Gastroesophageal sphincter (tissue), 4 donors: Measurements from ENCODE around the gene KCNMB2. TPM values are rescaled to one million over a fixed set of nuclear protein-coding genes. Genes with fewer than 3 reads are reported as not detected.

ENCODE experiments used
- ATAC-seq: fragments of 150-250 bp; one replicate; pipeline ENCODE4 v1.9.1; 2016; ENCODE audit warnings: mild to moderate bottlenecking, moderate library complexity
- H3K27ac ChIP-seq, 4 donors: fragments of 200-600 bp; sonication (generic) in 3 of 4; 1 replicate in 3 of 4; 2 replicates in 1 of 4; pipeline ENCODE4 v1.5.1; 2016 to 2019
- H3K27me3 ChIP-seq: fragments of 200-600 bp; sonication (generic); one replicate; pipeline ENCODE4 v1.5.1; 2019
- H3K36me3 ChIP-seq, 2 donors: fragments of 200-600 bp; sonication (generic); one replicate each; pipeline ENCODE4 v1.5.1; 2019; ENCODE audit warnings: control low read depth in 1 of 2
- H3K4me1 ChIP-seq, 3 donors: fragments of 200-600 bp; sonication (generic); 1 replicate in 2 of 3; 2 replicates in 1 of 3; pipeline ENCODE4 v1.5.1; 2016 to 2019; ENCODE audit warnings: control low read depth in 2 of 3
- H3K4me3 ChIP-seq, 2 donors: fragments of 200-600 bp; sonication (generic); one replicate each; pipeline ENCODE4 v1.5.1; 2019; ENCODE audit warnings: mild to moderate bottlenecking in 1 of 2, moderate library complexity in 1 of 2
- H3K9me3 ChIP-seq, 3 donors: fragments of 200-600 bp; sonication (generic); one replicate each; pipeline ENCODE4 v1.5.1; 2017 to 2019; ENCODE audit warnings: control low read depth in 2 of 3
- EP300 ChIP-seq: sonication (generic); formaldehyde crosslinking; IDR thresholded peaks from one replicate; pipeline ENCODE4 v1.6.1; 2017; ENCODE audit warnings: antibody characterized with exemption, mild to moderate bottlenecking
- POLR2A ChIP-seq, 2 donors: fragments of 450-650 bp; IDR thresholded peaks; one replicate each; pipeline ENCODE4 v1.6.1; 2017; ENCODE audit warnings: antibody characterized with exemption in 2 of 2, mild to moderate bottlenecking in 2 of 2, moderate library complexity in 1 of 2
- POLR2AphosphoS5 ChIP-seq: sonication (generic); formaldehyde crosslinking; IDR thresholded peaks from one replicate; pipeline ENCODE4 v1.6.1; 2017; ENCODE audit warnings: antibody characterized with exemption
- WGBS, 2 donors: methylation state at CpG; one replicate each; pipeline ENCODE4 v1.1.5; 2018; ENCODE audit warnings: low coverage in 1 of 2; 5-methylcytosine and 5-hydroxymethylcytosine counted together
- total RNA-seq, 4 donors: library from RNA; depleted of rRNA; stranded (reverse); fragments of >200 nt; gene quantifications; one replicate each; pipeline ENCODE4 v1.1.0, GENCODE V29; 2016
- TF ChIP-seq, protein P1 (sequence below), 4 experiments: fragments of 200-600 bp in 2 of 4; fragments of 450-650 bp in 2 of 4; sonication (generic) in 1 of 4; IDR thresholded peaks; one replicate each; pipeline ENCODE4 v1.5.1; 2017 to 2019; ENCODE audit warnings: antibody characterized with exemption in 4 of 4, mild to moderate bottlenecking in 2 of 4, moderate library complexity in 2 of 4

The KCNMB2 gene
- total RNA-seq, 4 donors from 2014 or later, result 1.3 TPM; not detected in 3

DNA sequence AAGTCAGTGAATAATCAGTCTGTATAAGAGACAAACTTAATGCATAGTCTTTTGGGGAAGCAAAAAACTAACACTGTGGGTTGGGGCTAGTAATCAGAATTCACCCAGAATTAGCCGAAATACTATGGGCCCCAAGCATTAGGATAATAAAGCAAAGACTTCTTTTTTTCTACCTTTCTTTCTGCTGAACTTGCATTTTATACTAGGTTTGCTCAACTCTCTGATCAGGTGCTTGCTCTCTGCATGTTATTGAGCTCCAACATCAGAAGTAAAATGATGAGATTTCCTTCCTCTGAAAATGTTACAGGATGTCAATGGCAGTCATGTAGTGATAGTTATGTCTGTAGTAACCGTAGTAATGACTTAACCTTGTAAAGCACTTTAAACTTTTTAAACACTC lies 216.6 kb downstream of the KCNMB2 start:
- Histone ChIP-seq H3K27ac (no peak overlapping the region), H3K27me3 (no peaks in the 10 kb centered on the region), H3K9me3 (no peaks in the 10 kb centered on the region), H3K36me3 (no peaks in the 10 kb centered on the region), H3K4me1 (no peaks in the 10 kb centered on the region), H3K4me3 (no peak overlapping the region)
- WGBS, 2 donors, result 71 to 96% methylated on average over 2 of the region's 2 CpGs
- TF ChIP-seq, protein P1, sequence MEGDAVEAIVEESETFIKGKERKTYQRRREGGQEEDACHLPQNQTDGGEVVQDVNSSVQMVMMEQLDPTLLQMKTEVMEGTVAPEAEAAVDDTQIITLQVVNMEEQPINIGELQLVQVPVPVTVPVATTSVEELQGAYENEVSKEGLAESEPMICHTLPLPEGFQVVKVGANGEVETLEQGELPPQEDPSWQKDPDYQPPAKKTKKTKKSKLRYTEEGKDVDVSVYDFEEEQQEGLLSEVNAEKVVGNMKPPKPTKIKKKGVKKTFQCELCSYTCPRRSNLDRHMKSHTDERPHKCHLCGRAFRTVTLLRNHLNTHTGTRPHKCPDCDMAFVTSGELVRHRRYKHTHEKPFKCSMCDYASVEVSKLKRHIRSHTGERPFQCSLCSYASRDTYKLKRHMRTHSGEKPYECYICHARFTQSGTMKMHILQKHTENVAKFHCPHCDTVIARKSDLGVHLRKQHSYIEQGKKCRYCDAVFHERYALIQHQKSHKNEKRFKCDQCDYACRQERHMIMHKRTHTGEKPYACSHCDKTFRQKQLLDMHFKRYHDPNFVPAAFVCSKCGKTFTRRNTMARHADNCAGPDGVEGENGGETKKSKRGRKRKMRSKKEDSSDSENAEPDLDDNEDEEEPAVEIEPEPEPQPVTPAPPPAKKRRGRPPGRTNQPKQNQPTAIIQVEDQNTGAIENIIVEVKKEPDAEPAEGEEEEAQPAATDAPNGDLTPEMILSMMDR (IDR thresholded peaks at IDR 0.05), result no peak
- TF ChIP-seq POLR2AphosphoS5 (no peak), POLR2A (IDR thresholded peaks at IDR 0.05) (no peak), EP300 (no peak)
- no peak for ATAC-seq

DNA sequence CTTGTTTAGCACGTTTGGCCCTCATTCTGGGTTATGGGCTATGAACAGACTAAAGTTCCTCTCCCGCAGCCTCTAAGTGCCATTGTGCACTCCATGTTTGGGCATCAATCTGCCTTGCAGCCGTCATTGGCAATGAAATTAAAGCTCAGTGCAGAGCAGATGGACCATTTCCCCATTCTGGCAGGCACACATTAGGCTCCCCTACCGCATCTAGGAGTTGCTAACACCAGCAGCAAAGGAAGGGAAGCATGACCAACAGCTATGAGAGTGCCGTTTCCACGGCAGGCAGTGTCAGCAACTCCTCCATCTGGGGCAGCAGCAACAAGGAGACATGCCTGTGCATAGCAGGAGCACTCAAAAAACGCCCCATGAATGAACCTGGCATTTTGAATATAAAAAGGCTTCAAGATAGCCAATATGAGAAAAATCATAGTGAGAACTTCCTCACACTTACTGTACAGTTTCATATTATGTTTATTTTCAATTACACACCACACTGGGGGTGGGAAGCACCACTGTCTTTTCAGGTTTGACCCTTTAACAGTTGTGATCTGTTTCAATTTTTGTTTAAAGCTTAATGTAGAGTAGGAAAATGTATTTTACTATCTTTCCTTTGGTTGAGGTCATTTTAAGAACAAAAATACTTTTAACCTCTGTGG lies 218.7 kb downstream of the KCNMB2 start:
- Histone ChIP-seq H3K27ac (no peak overlapping the region), H3K9me3 (no peaks in the 10 kb centered on the region), H3K4me3 (no peak overlapping the region), H3K4me1 (no peaks in the 10 kb centered on the region), H3K36me3 (no peaks in the 10 kb centered on the region), H3K27me3 (no peaks in the 10 kb centered on the region)
- TF ChIP-seq POLR2AphosphoS5 (no peak), EP300 (no peak), POLR2A (IDR thresholded peaks at IDR 0.05) (no peak)
- TF ChIP-seq, protein P1 (IDR thresholded peaks at IDR 0.05), result no peak
- no peak for ATAC-seq
- WGBS, 2 donors, result 47 to 75% methylated on average over 2 to 7 of the region's 7 CpGs

DNA sequence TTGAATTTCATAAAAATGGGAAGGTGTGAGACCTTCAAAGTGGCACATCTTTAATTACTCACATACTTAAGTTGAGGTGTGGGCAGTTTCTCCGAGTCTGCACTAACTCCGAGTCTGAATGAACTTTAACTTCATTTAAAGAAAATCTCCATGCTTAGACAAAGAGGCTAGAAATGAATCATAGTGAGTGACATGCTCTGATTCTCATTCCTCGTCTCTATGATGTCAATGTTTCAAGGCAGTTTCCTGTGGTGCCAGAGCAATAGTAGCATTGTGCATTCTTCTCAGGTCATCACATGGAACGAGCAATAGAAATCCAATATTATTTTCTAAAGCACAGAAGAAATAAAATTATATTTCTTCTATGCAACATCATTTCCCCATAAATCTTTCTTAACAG lies 224.8 kb downstream of the KCNMB2 start:
- ATAC-seq, result no peak
- no peak overlapping the region for H3K27ac ChIP-seq
- H3K9me3 ChIP-seq, result no peaks in the 10 kb centered on the region
- H3K36me3 ChIP-seq, result no peaks in the 10 kb centered on the region
- no peak for TF ChIP-seq EP300
- TF ChIP-seq, protein P1 (IDR thresholded peaks at IDR 0.05), result no peak
- TF ChIP-seq POLR2AphosphoS5, result no peak
- no peak for TF ChIP-seq POLR2A (IDR thresholded peaks at IDR 0.05)
- 84 to 90% methylated on average over 4 of the region's 4 CpGs for WGBS, 2 donors
- no peak overlapping the region for H3K4me3 ChIP-seq
- no peaks in the 10 kb centered on the region for H3K4me1 ChIP-seq
- no peaks in the 10 kb centered on the region for H3K27me3 ChIP-seq

DNA sequence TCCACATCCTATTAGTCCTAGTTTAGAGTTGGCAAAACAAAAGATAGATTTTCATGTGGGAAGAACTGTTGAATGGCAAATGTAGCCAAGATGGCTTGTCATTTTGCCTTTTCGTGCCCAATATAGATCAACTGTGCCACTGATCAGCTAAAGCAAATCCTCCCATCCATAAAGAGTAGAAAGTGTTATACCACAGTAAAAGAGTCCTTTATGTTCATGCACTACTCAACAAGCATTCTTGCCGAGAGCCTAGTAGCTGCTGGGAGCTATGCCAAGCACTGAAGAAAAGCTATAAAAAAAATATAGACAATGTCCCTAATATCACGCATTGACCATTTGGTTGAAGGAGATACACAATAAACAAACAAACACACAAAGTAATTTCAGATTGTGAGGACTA lies 225.2 kb downstream of the KCNMB2 start:
- ATAC-seq, result no peak
- H3K27ac ChIP-seq, result no peak overlapping the region
- H3K4me3 ChIP-seq, result no peak overlapping the region
- H3K27me3 ChIP-seq, result no peaks in the 10 kb centered on the region
- no peaks in the 10 kb centered on the region for H3K36me3 ChIP-seq
- H3K4me1 ChIP-seq, result no peaks in the 10 kb centered on the region
- WGBS, 2 donors, result 81 to 83% methylated on average over 3 of the region's 3 CpGs
- H3K9me3 ChIP-seq, result no peaks in the 10 kb centered on the region
- TF ChIP-seq POLR2AphosphoS5, result no peak
- TF ChIP-seq POLR2A (IDR thresholded peaks at IDR 0.05), result no peak
- TF ChIP-seq EP300, result no peak
- TF ChIP-seq, protein P1 (IDR thresholded peaks at IDR 0.05), result no peak

DNA sequence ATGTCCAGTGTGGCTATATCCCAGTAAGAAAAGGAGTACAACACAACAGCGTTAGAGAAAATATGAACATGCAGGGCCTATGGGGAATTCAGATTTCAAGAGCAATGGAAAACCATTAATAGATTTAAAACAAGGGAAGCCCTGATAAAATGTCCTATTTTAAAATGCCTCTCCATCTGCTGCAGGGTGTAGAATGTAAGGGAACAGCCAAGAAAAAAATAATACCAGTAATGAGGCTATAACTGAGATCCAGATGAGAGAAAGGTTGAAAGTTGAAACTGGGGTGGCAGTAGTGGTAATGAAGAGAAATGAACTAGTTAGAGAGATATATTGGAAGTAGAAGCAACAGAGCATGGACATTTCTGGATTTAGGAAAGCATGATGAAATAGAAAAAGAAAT lies 226.1 kb downstream of the KCNMB2 start:
- 86 to 87% methylated on average over 1 of the region's 1 CpG for WGBS, 2 donors
- Histone ChIP-seq H3K27ac (no peak overlapping the region), H3K4me3 (no peak overlapping the region), H3K9me3 (no peaks in the 10 kb centered on the region), H3K36me3 (no peaks in the 10 kb centered on the region), H3K4me1 (peaks cover 0 to 7% (median 0%) of the 10 kb centered on the region in 3 donors), H3K27me3 (no peaks in the 10 kb centered on the region)
- ATAC-seq, result no peak
- TF ChIP-seq POLR2A (IDR thresholded peaks at IDR 0.05), result no peak
- no peak for TF ChIP-seq EP300
- TF ChIP-seq POLR2AphosphoS5, result no peak
- TF ChIP-seq, protein P1 (IDR thresholded peaks at IDR 0.05), result no peak
